Astrocyte of the cerebellum (primary cell): ENCODE measurements around the gene SLC25A45.

Source experiments
- DNase-seq: peaks from one replicate; pipeline ENCODE4 v3.0.0-alpha.2; 2011; ENCODE audit warnings: low read depth
- H3K4me3 ChIP-seq: 2 replicates; pipeline ENCODE4 v1.5.1; 2011; ENCODE audit warnings: mild to moderate bottlenecking, low read depth, low read length, moderate library complexity
- CTCF ChIP-seq: IDR thresholded peaks from 2 replicates; pipeline ENCODE4 v1.5.1; 2012; ENCODE audit warnings: low read length, low read depth, moderate library complexity, mild to moderate bottlenecking; ENCODE audit errors: missing control alignments
- in situ Hi-C: cut with HindIII; loops from 2 replicates; pipeline ENCODE4 v1.10.0; 2017; ENCODE audit warnings: low sequenced_read_pairs

Gene SLC25A45

GRCh38 chr11:65428578-65429067, 46.2 kb upstream of the SLC25A45 start:
- in situ Hi-C loops = no loop called here
- TF ChIP-seq CTCF = no peak
- H3K4me3 ChIP-seq = peak overlapping the region; percentile 96
- no peak for DNase-seq

GRCh38 chr11:65427691-65428577, 45.5 kb upstream of the SLC25A45 start:
- H3K4me3 ChIP-seq = peak overlapping the region; percentile 96
- no peak for TF ChIP-seq CTCF
- no peak for DNase-seq
- in situ Hi-C loops = no loop called here

- H3K4me3 ChIP-seq = peak overlapping the region; percentile 96
- TF ChIP-seq CTCF = no peak
- in situ Hi-C loops = no loop called here
- DNase-seq = no peak
Measured at GRCh38 chr11:65426839-65427690, 44.6 kb upstream of the SLC25A45 start.

- no peak for TF ChIP-seq CTCF
- DNase-seq = no peak
- in situ Hi-C loops = no loop called here
- peak overlapping the region; percentile 96 for H3K4me3 ChIP-seq
Measured at GRCh38 chr11:65425971-65426838, 43.8 kb upstream of the SLC25A45 start.

- in situ Hi-C loops = no loop called here
- TF ChIP-seq CTCF = no peak
- DNase-seq = no peak
- H3K4me3 ChIP-seq = peak overlapping the region; percentile 96
Measured at GRCh38 chr11:65425105-65425970, 42.9 kb upstream of the SLC25A45 start.
